Endometrial microvascular endothelial cells (primary cell): ENCODE data around the gene SMC5. TPM values are rescaled to one million over a fixed set of nuclear protein-coding genes. Genes with fewer than 3 reads are reported as not detected.

Source experiments
- in situ Hi-C: cut with HindIII; loops from 2 replicates; pipeline ENCODE4 v1.10.0; 2017; ENCODE audit warnings: low sequenced_read_pairs, low pct_unique_long_range_greater_than_20kb; ENCODE audit errors: inconsistent ontology term
- total RNA-seq: library from RNA; depleted of rRNA; stranded (reverse); fragments of >200 nt; gene quantifications from one replicate; pipeline ENCODE4 v1.2.3, GENCODE V29; 2015; ENCODE audit errors: inconsistent ontology term

Gene SMC5
- total RNA-seq, 1 donor from 2014 or later, result 12.7 TPM

DNA sequence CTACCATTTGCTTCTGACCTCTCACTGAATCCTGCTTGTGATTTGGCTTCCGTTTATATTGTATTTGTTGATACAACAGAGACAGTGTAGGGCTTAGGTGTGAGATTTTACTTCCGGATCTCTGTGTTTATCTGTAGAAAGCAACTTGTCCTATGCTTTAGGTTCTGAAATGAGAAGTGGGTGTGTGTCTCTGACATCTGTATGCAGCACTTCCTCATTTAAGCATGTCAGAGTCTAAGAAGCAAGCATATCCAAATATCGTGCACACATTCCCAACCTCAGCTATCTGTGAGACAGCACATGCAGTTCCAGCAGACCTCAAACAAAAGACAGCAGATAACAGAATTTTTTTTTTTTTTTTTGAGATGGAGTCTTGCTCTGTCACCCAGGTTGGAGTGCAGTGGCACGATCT, 139.4 kb downstream of the SMC5 start:
- in situ Hi-C loops, result no loop called here

GRCh38 chr9:70399141-70399540, 140.4 kb downstream of the SMC5 start:
- in situ Hi-C loops, result no loop called here

DNA sequence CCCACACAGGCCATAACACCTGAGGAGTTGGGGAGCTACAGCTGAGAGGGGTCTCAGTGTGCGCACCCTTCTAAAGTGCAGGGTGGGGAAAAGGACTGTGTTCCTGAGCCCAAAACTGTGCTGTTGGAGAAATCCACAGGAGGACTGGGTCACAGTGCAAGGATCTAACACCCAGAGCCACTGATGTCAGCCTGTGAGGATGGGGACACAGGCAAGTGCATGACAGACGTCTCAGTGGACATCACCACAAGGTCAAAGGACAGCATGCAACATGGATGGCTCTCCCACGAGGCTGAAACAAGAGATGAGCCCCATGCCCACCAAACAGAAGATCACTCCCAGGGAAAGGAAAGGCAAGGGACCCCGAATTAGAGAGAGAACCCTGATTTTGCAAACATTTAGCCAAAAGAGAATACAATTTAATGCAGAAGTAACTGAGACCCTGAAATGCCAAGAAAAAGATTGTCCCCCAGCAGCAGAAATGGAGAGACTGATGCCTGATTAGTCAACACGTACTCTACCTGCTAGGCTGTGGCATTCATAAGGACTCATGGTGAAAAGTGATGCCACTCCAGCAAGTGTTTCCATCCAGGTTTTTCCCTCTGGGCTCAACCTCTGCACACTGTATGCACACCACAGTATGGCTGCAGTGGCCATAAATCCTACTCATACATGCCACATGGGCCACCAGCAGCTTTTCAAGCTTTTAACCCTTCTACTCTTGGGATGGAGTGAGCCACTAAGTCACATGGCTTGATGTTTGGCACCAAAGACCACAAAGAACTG, 141.5 kb downstream of the SMC5 start:
- in situ Hi-C loops, result loop anchor here (10.0 kb wide), 1 partner anchor 195 kb away; no protein-coding TSS in a partner anchor

GRCh38 chr9:70401241-70401640, 142.5 kb downstream of the SMC5 start:
- in situ Hi-C loops, result loop anchor here (10.0 kb wide), 1 partner anchor 194 kb away; no protein-coding TSS in a partner anchor

- in situ Hi-C loops, result loop anchor here (10.0 kb wide), 1 partner anchor 193 kb away; no protein-coding TSS in a partner anchor
These were observed 143.4 kb downstream of the SMC5 start for GRCh38 chr9:70402213-70402612.

DNA sequence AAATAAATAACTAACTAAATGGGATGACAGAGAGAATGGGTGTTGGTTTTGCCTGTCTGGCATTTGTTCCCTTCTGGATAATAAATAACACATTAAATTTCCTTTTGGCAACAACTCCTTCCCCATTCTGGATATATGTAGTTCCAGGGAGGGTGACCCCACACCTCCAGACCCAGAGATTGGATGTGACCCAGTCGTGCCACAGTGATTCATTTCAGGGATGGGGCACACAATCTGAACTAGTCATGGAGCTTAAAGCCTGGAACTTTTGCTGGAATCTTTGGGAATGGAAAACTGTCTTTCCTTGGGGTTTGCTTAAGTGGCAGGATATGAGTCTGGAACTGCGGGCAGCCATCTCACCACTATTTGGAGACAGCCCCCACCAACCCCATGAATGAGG, 144.4 kb downstream of the SMC5 start:
- in situ Hi-C loops, result loop anchor here (10.0 kb wide), 1 partner anchor 192 kb away; no protein-coding TSS in a partner anchor

GRCh38 chr9:70403618-70404025, 144.8 kb downstream of the SMC5 start:
- in situ Hi-C loops, result loop anchor here (10.0 kb wide), 1 partner anchor 191 kb away; no protein-coding TSS in a partner anchor

DNA sequence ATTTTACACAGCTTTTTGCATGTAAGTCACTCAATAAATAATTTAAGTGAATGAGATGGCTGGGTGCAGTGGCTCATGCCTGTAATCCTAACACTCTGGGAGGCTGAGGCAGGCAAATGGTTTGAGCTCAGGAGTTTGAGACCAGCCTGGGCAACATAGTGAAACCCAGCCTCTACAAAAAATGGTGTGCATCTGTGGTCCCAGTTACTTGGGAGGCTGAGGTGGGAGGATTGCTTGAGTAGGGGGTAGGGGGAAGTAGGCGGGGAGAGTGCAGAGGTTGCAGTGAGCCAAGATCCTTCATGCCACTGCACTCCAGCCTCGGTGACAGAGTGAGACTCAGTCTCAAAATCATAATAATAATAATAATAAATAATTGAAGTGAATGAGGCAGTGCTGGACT, 145.5 kb downstream of the SMC5 start:
- in situ Hi-C loops, result loop anchor here (10.0 kb wide), 1 partner anchor 191 kb away; no protein-coding TSS in a partner anchor

Other genes with a start within 250 kb of the SMC5 start
- gene MAMDC2, start 215.1 kb upstream of the SMC5 start, total RNA-seq, result 1.0 TPM
- 13.0 TPM for gene KLF9, start 155.7 kb downstream of the SMC5 start, total RNA-seq